Thyroid gland (tissue), 4 donors: ENCODE results near the gene TPSD1. TPM values are rescaled to one million over a fixed set of nuclear protein-coding genes. Genes with fewer than 3 reads are reported as not detected.

Source experiments
- DNase-seq, 2 donors: peaks; one replicate each; pipeline ENCODE4 v3.0.0-alpha.2; 2019
- H3K27ac ChIP-seq, 3 donors: fragments of 200-600 bp; sonication (generic); 1 replicate in 2 of 3; 2 replicates in 1 of 3; pipeline ENCODE4 v1.5.1; 2016 to 2019; ENCODE audit warnings: mild to moderate bottlenecking in 1 of 3, moderate library complexity in 1 of 3
- H3K27me3 ChIP-seq: fragments of 200-600 bp; sonication (generic); one replicate; pipeline ENCODE4 v1.5.1; 2019
- H3K36me3 ChIP-seq, 2 donors: fragments of 200-600 bp; sonication (generic); one replicate each; pipeline ENCODE4 v1.5.1; 2016 to 2019
- H3K4me1 ChIP-seq, 2 donors: fragments of 200-600 bp; sonication (generic); one replicate each; pipeline ENCODE4 v1.5.1; 2017 to 2019
- H3K4me3 ChIP-seq, 3 donors: fragments of 200-600 bp; sonication (generic); replicated peaks in 1 of 3; 1 replicate in 2 of 3; 2 replicates in 1 of 3; pipeline ENCODE4 v1.5.1; 2016; ENCODE audit warnings: mild to moderate bottlenecking in 1 of 3
- H3K9me3 ChIP-seq: fragments of 200-600 bp; sonication (generic); one replicate; pipeline ENCODE4 v1.5.1; 2017
- POLR2A ChIP-seq, 2 donors: fragments of 450-650 bp; IDR thresholded peaks; one replicate each; pipeline ENCODE4 v1.6.1; 2017; ENCODE audit warnings: antibody characterized with exemption in 2 of 2, mild to moderate bottlenecking in 2 of 2, moderate library complexity in 1 of 2
- WGBS, 2 donors: methylation state at CpG; one replicate each; pipeline ENCODE4 v1.1.5; 2017; 5-methylcytosine and 5-hydroxymethylcytosine counted together
- intact Hi-C: fragments of 100-400 bp; cut with DNase I; formaldehyde crosslinking; loops from one replicate; pipeline ENCODE4 v1.15.1; 2023
- total RNA-seq, 4 donors: library from RNA; depleted of rRNA; stranded (reverse); fragments of >200 nt; gene quantifications; one replicate each; pipeline ENCODE4 v1.2.3, GENCODE V29; 2016
- TF ChIP-seq, protein P1 (sequence below), 6 experiments: fragments of 200-600 bp in 3 of 6; fragments of 450-650 bp in 3 of 6; sonication (generic) in 3 of 6; IDR thresholded peaks; one replicate each; pipeline ENCODE4 v1.5.1; 2016 to 2019; ENCODE audit warnings: antibody characterized with exemption in 6 of 6, mild to moderate bottlenecking in 2 of 6, inconsistent platforms in 1 of 6, moderate library complexity in 1 of 6

TPSD1 gene
- total RNA-seq, 4 donors from 2014 or later = 0.33 TPM; not detected in 3

- 87 to 90% methylated on average over 25 to 48 of the region's 49 CpGs for WGBS, 2 donors
- DNase-seq = no peak
- TF ChIP-seq, protein P1, sequence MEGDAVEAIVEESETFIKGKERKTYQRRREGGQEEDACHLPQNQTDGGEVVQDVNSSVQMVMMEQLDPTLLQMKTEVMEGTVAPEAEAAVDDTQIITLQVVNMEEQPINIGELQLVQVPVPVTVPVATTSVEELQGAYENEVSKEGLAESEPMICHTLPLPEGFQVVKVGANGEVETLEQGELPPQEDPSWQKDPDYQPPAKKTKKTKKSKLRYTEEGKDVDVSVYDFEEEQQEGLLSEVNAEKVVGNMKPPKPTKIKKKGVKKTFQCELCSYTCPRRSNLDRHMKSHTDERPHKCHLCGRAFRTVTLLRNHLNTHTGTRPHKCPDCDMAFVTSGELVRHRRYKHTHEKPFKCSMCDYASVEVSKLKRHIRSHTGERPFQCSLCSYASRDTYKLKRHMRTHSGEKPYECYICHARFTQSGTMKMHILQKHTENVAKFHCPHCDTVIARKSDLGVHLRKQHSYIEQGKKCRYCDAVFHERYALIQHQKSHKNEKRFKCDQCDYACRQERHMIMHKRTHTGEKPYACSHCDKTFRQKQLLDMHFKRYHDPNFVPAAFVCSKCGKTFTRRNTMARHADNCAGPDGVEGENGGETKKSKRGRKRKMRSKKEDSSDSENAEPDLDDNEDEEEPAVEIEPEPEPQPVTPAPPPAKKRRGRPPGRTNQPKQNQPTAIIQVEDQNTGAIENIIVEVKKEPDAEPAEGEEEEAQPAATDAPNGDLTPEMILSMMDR (IDR thresholded peaks at IDR 0.05) = no peak
- intact Hi-C loops = no loop called here
- Histone ChIP-seq H3K4me3 (no peak overlapping the region), H3K27ac (no peak overlapping the region), H3K9me3 (no peaks in the 10 kb centered on the region), H3K27me3 (no peaks in the 10 kb centered on the region), H3K36me3 (no peaks in the 10 kb centered on the region), H3K4me1 (no peaks in the 10 kb centered on the region)
These were observed 37.6 kb upstream of the TPSD1 start for GRCh38 chr16:1218061-1218929.

DNA sequence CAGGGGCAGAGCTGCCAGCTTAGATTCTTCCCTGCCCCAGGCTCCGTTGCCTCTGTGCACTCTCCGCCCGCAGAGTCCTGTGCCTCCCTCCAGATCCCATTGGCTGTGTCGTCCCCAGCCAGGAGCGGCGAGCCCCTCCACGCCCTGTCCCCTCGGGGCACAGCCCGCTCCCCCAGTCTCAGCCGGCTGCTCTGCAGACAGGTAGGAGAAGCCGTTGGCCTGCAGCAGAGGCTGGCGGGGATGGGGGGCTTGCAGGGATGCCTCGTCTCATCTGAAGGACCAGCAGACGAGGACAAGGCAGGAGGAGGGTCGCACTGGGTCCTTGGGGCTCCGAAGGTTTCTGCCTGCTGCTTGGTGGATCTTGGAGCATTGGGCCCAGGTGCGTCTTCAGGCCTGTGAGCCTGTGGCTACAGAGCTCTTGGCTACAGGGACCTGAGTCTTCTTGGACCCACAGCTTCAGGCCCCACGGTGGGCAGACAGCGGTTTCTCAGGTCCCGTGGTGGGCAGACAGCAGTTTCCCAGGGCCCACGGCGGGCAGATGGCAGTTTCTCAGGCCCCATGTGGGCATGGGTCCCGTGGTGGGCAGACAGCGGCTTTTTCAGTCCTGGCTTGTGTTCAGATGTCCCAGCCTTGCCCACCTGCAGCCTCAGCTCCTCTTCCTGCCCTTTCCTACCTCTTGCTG is 36.8 kb upstream of the TPSD1 start:
- Histone ChIP-seq H3K36me3 (no peaks in the 10 kb centered on the region), H3K9me3 (no peaks in the 10 kb centered on the region), H3K27ac (no peak overlapping the region), H3K4me3 (no peak overlapping the region), H3K27me3 (no peaks in the 10 kb centered on the region), H3K4me1 (no peaks in the 10 kb centered on the region)
- TF ChIP-seq, protein P1 (IDR thresholded peaks at IDR 0.05) = no peak
- no peak for TF ChIP-seq POLR2A (IDR thresholded peaks at IDR 0.05)
- no peak for DNase-seq
- WGBS, 2 donors = 82 to 88% methylated on average over 15 to 16 of the region's 24 CpGs
- intact Hi-C loops = no loop called here

DNA sequence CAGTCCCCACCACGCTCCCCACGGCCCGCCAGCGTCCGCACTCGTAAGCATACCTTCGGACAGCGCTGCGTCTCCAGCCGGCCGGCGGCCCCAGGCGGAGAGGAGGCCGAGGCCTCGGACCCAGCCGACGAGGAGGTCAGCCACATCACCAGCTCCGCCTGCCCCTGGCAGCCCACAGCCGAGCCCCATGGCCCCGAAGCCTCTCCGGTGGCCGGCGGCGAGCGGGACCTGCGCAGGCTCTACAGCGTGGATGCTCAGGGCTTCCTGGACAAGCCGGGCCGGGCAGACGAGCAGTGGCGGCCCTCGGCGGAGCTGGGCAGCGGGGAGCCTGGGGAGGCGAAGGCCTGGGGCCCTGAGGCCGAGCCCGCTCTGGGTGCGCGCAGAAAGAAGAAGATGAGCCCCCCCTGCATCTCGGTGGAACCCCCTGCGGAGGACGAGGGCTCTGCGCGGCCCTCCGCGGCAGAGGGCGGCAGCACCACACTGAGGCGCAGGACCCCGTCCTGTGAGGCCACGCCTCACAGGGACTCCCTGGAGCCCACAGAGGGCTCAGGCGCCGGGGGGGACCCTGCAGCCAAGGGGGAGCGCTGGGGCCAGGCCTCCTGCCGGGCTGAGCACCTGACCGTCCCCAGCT is 35.7 kb upstream of the TPSD1 start:
- Histone ChIP-seq H3K4me1 (no peaks in the 10 kb centered on the region), H3K27ac (no peak overlapping the region), H3K9me3 (no peaks in the 10 kb centered on the region), H3K27me3 (no peaks in the 10 kb centered on the region), H3K36me3 (no peaks in the 10 kb centered on the region), H3K4me3 (no peak overlapping the region)
- no peak for TF ChIP-seq POLR2A (IDR thresholded peaks at IDR 0.05)
- TF ChIP-seq, protein P1 (IDR thresholded peaks at IDR 0.05) = no peak
- intact Hi-C loops = no loop called here
- WGBS, 2 donors = 93 to 95% methylated on average over 12 to 35 of the region's 55 CpGs
- DNase-seq = no peak

- WGBS, 2 donors = 89 to 92% methylated on average over 29 to 38 of the region's 48 CpGs
These were observed 34.8 kb upstream of the TPSD1 start for GRCh38 chr16:1220841-1221627.

More at GRCh38 chr16:1220841-1221627, 34.8 kb upstream of the TPSD1 start:
- TF ChIP-seq POLR2A (IDR thresholded peaks at IDR 0.05) = no peak
- TF ChIP-seq, protein P1 (IDR thresholded peaks at IDR 0.05) = no peak
- no peaks in the 10 kb centered on the region for H3K4me1 ChIP-seq
- DNase-seq = no peak
- intact Hi-C loops = no loop called here
- no peak overlapping the region for H3K27ac ChIP-seq
- no peaks in the 10 kb centered on the region for H3K9me3 ChIP-seq
- H3K27me3 ChIP-seq = no peaks in the 10 kb centered on the region
- H3K36me3 ChIP-seq = no peaks in the 10 kb centered on the region
- no peak overlapping the region for H3K4me3 ChIP-seq
